WERI-Rb-1 (cell line): ENCODE results near the gene GLCE.

Source experiments
- DNase-seq: peaks from one replicate; pipeline ENCODE4 v3.0.0-alpha.2; 2020
- H3K27ac ChIP-seq: fragments of 250-450 bp; sonication (Bioruptor Pico); 2 replicates; pipeline ENCODE4 v1.5.1; 2020; ENCODE audit warnings: mild to moderate bottlenecking, moderate library complexity
- H3K27me3 ChIP-seq: fragments of 250-450 bp; sonication (Bioruptor Pico); 2 replicates; pipeline ENCODE4 v1.5.1; 2021; ENCODE audit warnings: mild to moderate bottlenecking, low read depth, moderate library complexity; ENCODE audit not compliant: insufficient read depth, severe bottlenecking
- H3K36me3 ChIP-seq: fragments of 250-450 bp; sonication (Bioruptor Pico); 2 replicates; pipeline ENCODE4 v1.5.1; 2020; ENCODE audit warnings: mild to moderate bottlenecking, moderate library complexity
- H3K4me3 ChIP-seq: 2 replicates; pipeline ENCODE4 v1.5.1; 2011; ENCODE audit warnings: low read depth, mild to moderate bottlenecking, control low read depth, low read length
- H3K9me3 ChIP-seq: fragments of 250-450 bp; sonication (Bioruptor Pico); 2 replicates; pipeline ENCODE4 v1.5.1; 2021; ENCODE audit warnings: mild to moderate bottlenecking, moderate library complexity; ENCODE audit not compliant: severe bottlenecking
- CTCF ChIP-seq: IDR thresholded peaks from 2 replicates; pipeline ENCODE4 v1.5.1; 2011; ENCODE audit warnings: low read depth, mild to moderate bottlenecking, control low read depth, inconsistent platforms, low read length

GLCE gene

GRCh38 chr15:69145149-69145693 lies 15.2 kb upstream of the GLCE start:
- no peak for DNase-seq
- Histone ChIP-seq H3K36me3 (no peaks in the 10 kb centered on the region), H3K27me3 (no peaks in the 10 kb centered on the region), H3K27ac (no peak overlapping the region), H3K4me3 (no peak overlapping the region), H3K9me3 (no peaks in the 10 kb centered on the region)
- TF ChIP-seq CTCF, result no peak

GRCh38 chr15:69145694-69146492 lies 14.5 kb upstream of the GLCE start:
- DNase-seq, result no peak
- no peak overlapping the region for H3K27ac ChIP-seq
- H3K27me3 ChIP-seq, result no peaks in the 10 kb centered on the region
- H3K4me3 ChIP-seq, result no peak overlapping the region
- H3K9me3 ChIP-seq, result no peaks in the 10 kb centered on the region
- TF ChIP-seq CTCF, result no peak
- H3K36me3 ChIP-seq, result no peaks in the 10 kb centered on the region

- Histone ChIP-seq H3K36me3 (no peaks in the 10 kb centered on the region), H3K9me3 (no peaks in the 10 kb centered on the region), H3K4me3 (no peak overlapping the region), H3K27me3 (no peaks in the 10 kb centered on the region), H3K27ac (no peak overlapping the region)
- DNase-seq, result no peak
- TF ChIP-seq CTCF, result no peak
Measured at GRCh38 chr15:69146724-69147435, 13.6 kb upstream of the GLCE start.

GRCh38 chr15:69148465-69148864 lies 12.0 kb upstream of the GLCE start:
- Histone ChIP-seq H3K9me3 (no peaks in the 10 kb centered on the region), H3K27ac (no peak overlapping the region), H3K36me3 (no peaks in the 10 kb centered on the region), H3K27me3 (no peaks in the 10 kb centered on the region), H3K4me3 (no peak overlapping the region)
- TF ChIP-seq CTCF, result no peak
- no peak for DNase-seq

- H3K27ac ChIP-seq, result no peak overlapping the region
- no peaks in the 10 kb centered on the region for H3K27me3 ChIP-seq
- TF ChIP-seq CTCF, result no peak
- no peak for DNase-seq
- no peaks in the 10 kb centered on the region for H3K36me3 ChIP-seq
- no peak overlapping the region for H3K4me3 ChIP-seq
- no peaks in the 10 kb centered on the region for H3K9me3 ChIP-seq
Measured at GRCh38 chr15:69149163-69149562, 11.3 kb upstream of the GLCE start.
